ENCODE data around the gene CSNK1D.

Gene CSNK1D

GRCh38 chr17:82296511-82297279 lies 23.2 kb upstream of the CSNK1D start:
- no peak for DNase-seq (ENCODE audit: extremely low read depth, low read depth)

GRCh38 chr17:82295472-82295814 lies 21.9 kb upstream of the CSNK1D start:
- no peak for TF ChIP-seq CTCF (IDR thresholded peaks at IDR 0.05; ENCODE audit: low read depth, low read length)
- DNase-seq (ENCODE audit: extremely low read depth, low read depth) = no peak

More at GRCh38 chr17:82296511-82297279, 23.2 kb upstream of the CSNK1D start:
- no peak for TF ChIP-seq CTCF (IDR thresholded peaks at IDR 0.05; ENCODE audit: low read depth, low read length)

GRCh38 chr17:82294064-82294773 lies 20.7 kb upstream of the CSNK1D start:
- no peak for TF ChIP-seq CTCF (IDR thresholded peaks at IDR 0.05; ENCODE audit: low read depth, low read length)
- DNase-seq (ENCODE audit: extremely low read depth, low read depth) = no peak

- TF ChIP-seq CTCF (IDR thresholded peaks at IDR 0.05; ENCODE audit: low read depth, low read length) = no peak
- peak; percentile 93 for DNase-seq (ENCODE audit: extremely low read depth, low read depth)
These were observed 19.0 kb upstream of the CSNK1D start for GRCh38 chr17:82292251-82293154.

GRCh38 chr17:82291582-82292250 lies 18.2 kb upstream of the CSNK1D start:
- DNase-seq (ENCODE audit: extremely low read depth, low read depth) = no peak
- no peak for TF ChIP-seq CTCF (IDR thresholded peaks at IDR 0.05; ENCODE audit: low read depth, low read length)

GRCh38 chr17:82287868-82288801 lies 14.6 kb upstream of the CSNK1D start:
- TF ChIP-seq CTCF (IDR thresholded peaks at IDR 0.05; ENCODE audit: low read depth, low read length) = no peak
- no peak for DNase-seq (ENCODE audit: extremely low read depth, low read depth)
